GM21723 (cell line): ENCODE data around the gene TMEM185A.
A peak's percentile ranks its signal among the peaks of the same experiment; 100 is the strongest.
"Not testable (repeated sequence)": the region's sequence is repeated elsewhere in the genome, so short reads cannot be mapped to it uniquely, and the experiment has no call there.

Experiments used
- ATAC-seq: cut with Tn5 transposase; IDR thresholded peaks from one replicate; pipeline ENCODE4 v1.9.1; 2021; ENCODE audit warnings: mild to moderate bottlenecking, moderate library complexity; ENCODE audit not compliant: unreplicated experiment

Gene TMEM185A

DNA sequence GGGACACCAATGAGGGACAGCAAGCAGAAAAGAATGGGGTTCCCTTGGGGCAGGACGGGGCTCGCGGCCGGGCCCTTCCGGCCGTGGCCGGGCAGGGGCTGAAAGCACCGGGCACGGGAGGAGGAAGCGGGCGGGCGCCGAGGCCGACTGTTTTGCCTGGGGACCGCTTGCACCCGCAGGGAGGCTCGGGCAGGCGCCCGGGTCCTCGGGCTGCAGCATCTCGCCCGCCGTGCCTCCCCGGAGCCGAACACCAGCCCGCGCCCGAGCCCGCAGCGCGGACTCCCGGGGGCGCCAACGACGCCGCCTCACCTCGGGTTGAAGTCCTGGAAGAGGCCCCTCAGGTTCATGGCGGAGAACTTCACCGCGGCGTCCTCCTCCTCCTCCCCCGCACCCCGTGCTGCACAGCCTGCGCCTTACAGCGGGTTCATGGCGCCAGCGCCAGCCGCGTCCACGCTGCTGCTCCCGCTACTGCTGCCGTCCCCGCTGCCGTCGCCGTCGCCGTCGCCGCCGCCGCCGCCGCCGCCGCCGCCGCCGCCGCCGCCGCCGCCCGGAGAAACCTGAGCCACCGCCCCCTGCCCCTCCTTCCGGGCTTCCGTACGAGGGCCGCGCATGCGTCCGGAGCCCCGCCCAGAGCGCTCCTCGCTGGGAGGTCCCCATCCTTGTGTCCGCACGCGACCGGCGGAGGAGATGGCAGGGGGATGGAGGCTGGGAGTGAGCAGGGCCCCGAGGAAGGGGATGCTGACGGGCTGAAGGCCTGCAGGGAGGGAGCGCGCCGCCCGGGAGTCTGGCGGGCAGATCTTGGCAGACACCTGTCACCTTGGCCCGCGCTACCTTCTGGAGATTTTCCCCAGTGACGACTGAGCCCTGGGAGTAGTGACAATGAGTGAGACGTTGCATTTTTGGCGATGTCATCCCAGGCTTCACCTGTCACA lies at the start of gene TMEM185A:
Gene TMEM185A, minus strand, starts transcription at position 559 of the 932 bp plus-strand sequence. Its CDS starts 212 bp downstream, at position 347.
- peak; percentile 92 for ATAC-seq

DNA sequence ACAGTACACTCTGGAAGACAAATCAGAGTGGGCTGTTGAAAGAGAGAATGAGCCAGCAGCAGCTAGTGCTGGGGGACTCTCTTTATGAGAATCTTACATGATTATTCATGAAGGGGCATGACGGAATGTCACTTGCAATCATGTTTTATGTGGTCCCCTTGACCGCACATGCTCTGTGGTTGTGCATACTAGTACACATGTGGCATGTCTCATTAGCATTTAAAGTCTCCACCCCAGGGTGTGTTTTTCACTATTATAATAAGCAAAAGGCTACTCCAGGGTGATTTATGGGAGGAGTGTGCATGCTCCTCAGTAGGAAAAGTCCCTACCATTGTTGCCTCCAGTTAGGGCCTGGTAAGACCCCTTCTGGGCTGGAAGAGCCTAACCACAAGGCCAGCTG lies 49.6 kb upstream of the TMEM185A start:
- no peak for ATAC-seq

- ATAC-seq: not testable (repeated sequence)
These were observed 47.6 kb upstream of the TMEM185A start for GRCh38 chrX:149679164-149679678.

DNA sequence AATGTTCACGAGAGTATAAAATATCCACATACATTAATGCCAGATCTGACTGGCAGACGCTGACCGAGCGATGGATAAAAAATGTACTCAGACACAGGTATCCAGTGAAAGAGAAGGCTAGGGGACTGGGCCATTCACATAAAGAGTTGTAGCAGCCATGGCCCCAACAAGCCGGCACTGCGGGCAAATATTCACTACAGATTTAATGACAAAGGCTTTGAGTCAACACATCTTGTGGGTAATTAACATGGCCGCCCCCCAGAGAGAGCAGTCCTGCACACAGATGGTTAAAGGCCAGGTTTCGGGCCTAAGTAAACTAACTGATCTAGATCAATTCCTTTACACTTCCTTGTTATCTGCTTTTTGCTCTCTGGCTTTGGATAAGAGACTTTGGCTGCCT lies 44.0 kb upstream of the TMEM185A start:
- not testable (repeated sequence) for ATAC-seq

DNA sequence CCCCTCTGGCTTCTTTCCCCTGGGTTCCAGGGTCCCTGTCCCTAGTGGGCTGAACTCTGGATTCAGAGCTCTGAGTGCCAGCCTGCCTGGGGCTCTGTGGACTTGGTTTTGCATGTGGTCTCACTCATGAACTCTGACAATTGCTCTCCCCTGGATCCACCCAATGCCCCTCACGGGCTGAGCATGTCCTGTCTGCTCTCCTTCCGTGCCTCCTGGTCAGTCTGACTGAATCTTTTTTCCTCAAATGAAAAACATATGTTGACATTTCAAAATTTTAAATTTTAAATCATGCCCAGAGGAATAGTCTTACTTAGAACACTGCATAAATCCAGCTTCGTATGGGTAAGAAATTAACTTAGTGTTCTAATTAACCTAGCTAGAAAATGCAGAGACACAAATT lies 43.5 kb upstream of the TMEM185A start:
- ATAC-seq: not testable (repeated sequence)

- not testable (repeated sequence) for ATAC-seq
These were observed 29.0 kb upstream of the TMEM185A start for GRCh38 chrX:149660613-149661012.

DNA sequence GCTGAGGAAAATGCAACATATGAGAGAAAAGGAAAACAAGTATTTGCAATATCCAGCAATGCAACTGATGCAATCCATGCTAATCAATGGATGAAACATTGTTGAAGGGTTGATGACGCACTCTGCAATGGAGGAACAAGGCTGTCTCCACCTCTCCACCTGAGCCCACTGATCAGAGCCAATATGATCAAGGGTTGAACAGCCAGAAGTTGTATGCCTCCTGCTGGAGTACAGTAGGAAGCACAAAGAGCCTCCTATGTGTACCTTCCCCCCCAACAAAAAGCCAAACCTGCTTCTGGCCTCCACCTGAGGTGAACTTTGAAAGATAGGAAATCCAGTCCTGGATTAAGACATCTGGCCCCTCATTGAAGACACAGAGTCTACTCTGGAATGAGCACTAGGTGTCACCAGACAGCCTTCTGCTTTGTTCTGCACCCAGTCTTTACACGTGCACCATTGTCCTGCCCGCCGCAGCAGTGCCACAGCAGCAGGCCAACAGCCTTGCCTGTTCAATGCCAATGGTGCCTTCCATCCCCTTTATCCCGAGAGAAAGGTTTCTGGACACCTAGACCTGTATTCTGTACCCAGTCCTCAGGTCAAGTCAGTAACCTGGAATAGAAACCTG lies 24.8 kb upstream of the TMEM185A start:
- ATAC-seq: not testable (repeated sequence)

DNA sequence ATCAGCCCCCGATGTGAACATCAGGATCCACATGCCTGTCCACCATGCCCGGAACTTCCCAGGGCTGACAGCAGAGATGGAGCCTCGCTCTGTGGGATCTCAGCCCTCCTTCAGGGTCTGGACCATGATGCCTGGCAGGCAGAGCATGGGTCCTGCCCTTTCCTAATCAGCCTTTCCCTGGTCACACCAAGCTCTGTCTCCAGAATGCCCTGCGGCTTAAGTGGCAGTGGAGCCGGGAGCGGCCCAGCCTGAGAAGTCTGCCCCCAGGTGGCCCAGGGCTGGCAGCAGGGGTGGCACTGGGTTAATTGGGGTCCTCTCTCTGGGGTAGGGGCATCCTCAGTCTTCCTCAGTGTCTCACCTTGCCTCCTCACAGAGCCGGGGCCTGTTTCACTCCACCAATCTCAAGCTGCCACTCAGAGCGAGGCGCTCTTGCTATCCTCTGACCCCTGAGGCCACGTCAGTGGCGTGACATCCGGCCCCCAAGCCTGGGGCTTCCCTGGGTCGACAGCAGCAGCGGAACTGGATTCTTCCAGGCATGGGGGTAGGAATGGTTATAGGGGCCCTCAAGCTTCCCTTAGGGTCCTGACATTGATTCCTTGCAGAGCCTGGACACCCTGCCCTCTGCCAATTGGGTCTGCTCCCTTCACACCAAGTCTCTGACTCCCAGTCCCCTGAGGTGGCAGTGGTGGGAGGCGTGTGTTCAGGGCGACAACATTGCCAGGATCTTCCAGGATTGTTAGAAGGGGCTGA lies 20.8 kb upstream of the TMEM185A start:
- no peak for ATAC-seq

DNA sequence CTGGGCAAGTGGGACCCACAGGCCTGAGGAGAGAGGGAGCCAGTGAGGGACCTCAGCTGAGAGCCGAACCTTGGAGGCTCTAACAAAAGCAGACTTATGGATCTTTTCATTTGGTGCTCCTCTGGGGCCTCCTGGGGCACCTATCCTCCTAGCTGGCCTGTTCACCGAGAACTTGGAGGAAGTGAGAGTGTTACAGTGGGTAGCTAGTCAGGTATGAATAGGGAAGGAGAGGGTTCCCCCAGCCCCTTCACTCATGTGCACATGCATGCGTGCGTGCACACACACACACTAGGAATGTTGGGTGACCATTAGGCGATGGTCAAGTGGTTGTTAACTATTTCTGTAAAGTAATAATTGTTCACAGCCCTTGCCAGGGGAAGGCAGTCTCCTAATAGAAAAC lies 18.6 kb upstream of the TMEM185A start:
- peak; percentile 67 for ATAC-seq

GRCh38 chrX:149648932-149649331 lies 17.3 kb upstream of the TMEM185A start:
- ATAC-seq: no peak

DNA sequence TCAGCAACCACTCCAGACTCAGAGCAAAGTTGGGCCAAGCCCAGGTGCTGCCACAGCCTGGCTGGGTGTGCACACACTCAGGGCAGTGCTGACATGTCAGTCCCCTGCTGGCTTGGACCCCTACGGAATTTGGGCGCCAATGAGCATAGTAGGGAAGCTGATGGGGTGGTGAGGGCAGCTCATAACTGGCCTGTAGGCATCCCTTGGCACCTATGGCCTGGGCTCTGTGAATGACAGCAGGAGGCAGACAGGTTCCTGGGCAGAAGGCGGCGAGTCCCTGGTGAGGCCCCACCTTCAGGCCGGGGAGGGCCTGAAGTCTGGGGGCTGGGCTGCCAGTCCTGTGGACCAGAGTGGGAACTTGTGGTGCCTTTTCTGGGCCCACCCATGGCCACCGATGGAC lies 15.9 kb upstream of the TMEM185A start:
- ATAC-seq: no peak

GRCh38 chrX:149643496-149643895 lies 11.9 kb upstream of the TMEM185A start:
- ATAC-seq: no peak

DNA sequence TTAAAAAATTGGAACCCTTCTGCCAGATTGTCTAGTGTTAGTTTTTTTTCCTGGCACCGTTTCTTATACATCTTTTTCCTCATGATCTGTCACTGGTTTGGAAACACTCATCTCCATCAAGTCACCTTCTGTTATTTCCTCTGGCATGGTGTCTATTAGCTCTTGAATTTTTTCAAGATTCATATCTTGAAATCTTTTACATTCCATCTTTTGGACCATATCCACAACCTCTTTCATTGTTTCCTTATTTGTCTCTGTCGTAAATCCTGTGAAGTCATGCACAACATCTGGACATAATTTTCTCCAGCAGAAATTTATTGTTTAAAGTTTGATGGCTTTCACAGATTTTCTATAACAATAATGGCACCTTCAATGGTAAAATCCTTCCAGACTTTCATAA lies 10.2 kb upstream of the TMEM185A start:
- ATAC-seq: no peak

- no peak for ATAC-seq
These were observed 9.8 kb upstream of the TMEM185A start for GRCh38 chrX:149641432-149641831.

DNA sequence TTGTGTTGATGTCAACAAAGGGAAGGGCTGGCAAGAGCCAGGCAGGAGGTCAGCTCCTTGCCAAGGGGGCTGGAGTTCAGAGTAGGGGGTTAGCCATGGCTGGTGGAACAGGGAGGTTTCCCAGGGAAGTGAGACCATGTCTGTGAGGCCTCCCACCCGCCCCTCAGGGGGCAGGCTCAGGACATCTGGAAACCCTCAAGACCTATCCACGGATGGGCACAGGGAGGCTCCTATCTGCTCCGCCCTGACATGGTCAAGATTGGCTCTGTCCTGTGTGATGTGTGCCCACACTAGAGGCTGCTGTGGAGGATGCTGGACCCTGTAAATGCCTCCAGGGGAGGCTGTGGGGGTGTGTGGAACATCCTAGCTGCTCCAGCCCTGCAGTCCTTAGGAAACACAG lies 8.0 kb upstream of the TMEM185A start:
- no peak for ATAC-seq

DNA sequence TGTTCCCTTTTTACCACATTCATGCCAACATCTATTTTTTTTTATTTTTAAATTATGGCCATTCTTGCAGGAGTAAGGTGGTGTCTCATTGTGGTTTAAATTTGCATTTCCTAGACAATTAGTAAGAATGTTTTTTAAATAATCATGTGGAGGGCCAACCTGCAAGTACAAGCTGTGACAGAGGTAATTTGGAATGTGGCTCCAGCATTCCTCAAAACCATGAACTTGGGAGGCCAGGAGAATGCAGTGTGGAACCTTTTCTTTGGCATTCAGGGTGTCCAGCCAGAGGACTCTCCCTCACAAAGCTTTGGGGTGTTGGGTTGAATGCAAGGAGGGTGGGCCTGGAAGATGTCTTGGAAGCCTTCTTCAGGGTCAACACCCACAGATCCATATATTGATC lies 7.3 kb upstream of the TMEM185A start:
- ATAC-seq: no peak

DNA sequence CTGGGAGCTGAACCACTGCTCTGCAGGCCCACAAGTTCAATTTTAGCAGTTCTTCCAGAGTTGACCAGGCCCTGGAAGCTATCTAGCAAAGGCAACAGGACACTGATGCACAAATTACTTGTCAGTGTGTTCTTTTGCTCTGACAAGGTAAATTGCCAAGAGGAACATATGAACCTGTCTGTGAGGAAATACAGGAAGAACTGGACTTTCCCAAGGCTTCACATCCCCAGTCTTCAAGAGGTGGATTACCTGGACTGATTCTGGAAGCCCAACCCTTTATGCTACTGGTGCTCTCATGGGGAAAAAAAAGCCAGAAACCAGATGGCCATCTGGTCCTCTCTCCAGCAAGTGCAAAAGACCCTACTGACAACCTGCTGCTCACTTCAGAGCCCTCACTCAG lies 1.9 kb upstream of the TMEM185A start:
- ATAC-seq: no peak

- no peak for ATAC-seq
These were observed 835 bp downstream of the TMEM185A start for GRCh38 chrX:149630681-149631233.

DNA sequence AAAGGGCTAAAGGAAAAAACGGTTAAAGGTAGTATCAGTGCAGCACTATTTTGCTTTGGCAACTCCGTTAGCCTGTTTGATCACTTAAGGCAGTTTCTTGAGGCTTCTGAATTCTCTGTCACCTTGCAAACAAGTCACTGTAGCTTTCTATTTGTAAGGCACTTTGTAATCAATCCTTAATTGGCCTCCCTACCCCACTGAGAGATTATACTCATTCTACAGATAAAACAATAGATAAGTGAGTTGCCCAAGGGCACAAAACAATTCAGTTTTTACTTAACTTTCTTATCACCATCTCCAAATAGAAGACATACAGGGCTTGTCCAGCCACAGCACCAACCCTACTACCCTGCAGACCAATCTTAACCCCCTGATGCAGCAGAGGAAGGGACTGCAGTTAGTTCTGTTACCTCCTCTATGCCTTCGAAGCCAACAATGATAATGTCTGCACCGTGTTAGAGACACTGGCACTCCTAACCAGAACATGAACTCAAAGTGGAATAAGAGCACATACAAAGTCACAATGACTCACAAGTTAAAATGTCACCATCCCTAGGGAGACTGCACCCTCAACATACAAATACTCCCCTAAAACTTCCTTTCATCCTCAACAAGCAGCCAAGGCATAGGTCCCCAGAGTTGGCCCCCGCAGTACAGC lies 1.7 kb downstream of the TMEM185A start:
- ATAC-seq: no peak

GRCh38 chrX:149628768-149629167 lies 2.8 kb downstream of the TMEM185A start:
- no peak for ATAC-seq
